ENCODE data around the gene HDGF.

Gene HDGF

DNA sequence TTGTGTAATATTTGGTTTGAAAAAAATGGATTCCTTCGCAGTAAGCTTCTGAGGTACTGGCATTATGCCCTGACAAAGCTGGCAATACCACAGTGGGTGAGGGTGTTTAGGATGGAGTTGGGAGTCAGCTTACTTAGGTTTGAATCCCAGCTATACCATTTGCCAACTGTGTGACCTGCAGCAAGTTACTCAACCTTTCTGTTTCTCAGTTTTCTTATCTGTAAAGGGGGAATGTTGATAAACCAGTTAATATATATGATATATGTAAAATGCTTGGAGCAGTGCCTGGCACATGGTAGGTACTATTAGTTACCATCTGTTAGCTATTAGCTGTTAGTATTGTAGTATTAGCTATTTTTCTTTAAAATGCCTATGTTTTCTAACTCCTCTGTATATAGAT lies 4.9 kb upstream of the HDGF start:
- no peak overlapping the region for H3K4me3 ChIP-seq (ENCODE audit: low read depth, low read length)
- TF ChIP-seq, protein P1, sequence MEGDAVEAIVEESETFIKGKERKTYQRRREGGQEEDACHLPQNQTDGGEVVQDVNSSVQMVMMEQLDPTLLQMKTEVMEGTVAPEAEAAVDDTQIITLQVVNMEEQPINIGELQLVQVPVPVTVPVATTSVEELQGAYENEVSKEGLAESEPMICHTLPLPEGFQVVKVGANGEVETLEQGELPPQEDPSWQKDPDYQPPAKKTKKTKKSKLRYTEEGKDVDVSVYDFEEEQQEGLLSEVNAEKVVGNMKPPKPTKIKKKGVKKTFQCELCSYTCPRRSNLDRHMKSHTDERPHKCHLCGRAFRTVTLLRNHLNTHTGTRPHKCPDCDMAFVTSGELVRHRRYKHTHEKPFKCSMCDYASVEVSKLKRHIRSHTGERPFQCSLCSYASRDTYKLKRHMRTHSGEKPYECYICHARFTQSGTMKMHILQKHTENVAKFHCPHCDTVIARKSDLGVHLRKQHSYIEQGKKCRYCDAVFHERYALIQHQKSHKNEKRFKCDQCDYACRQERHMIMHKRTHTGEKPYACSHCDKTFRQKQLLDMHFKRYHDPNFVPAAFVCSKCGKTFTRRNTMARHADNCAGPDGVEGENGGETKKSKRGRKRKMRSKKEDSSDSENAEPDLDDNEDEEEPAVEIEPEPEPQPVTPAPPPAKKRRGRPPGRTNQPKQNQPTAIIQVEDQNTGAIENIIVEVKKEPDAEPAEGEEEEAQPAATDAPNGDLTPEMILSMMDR (IDR thresholded peaks at IDR 0.05; ENCODE audit: control insufficient read depth, extremely low read depth, insufficient read depth) = no peak
- DNase-seq (ENCODE audit: low read depth) = no peak

GRCh38 chr1:156755527-156755950 lies 4.1 kb upstream of the HDGF start:
- H3K4me3 ChIP-seq (ENCODE audit: low read depth, low read length) = no peak overlapping the region
- TF ChIP-seq, protein P1 (IDR thresholded peaks at IDR 0.05; ENCODE audit: control insufficient read depth, extremely low read depth, insufficient read depth) = no peak
- DNase-seq (ENCODE audit: low read depth) = no peak

DNA sequence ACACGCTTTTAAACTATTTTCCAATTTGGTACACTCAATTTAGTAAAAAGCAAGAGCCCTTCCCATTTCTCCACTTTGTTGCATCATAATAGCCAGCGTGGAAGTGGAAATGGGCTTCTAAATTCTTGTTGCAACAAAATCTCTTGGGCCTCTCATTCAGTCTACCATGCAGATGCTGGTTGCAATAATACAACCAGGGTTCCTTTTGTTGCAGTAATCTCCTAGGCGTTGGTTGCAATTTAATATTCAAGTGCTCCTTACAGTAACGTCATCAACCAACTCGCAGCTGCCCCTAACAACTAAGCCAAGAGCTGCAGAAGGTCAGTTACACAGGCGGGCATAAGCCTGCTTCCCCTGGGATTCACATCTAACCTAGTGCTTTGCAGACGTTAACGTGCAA lies 2.7 kb upstream of the HDGF start:
- TF ChIP-seq, protein P1 (IDR thresholded peaks at IDR 0.05; ENCODE audit: control insufficient read depth, extremely low read depth, insufficient read depth) = no peak
- no peak overlapping the region for H3K4me3 ChIP-seq (ENCODE audit: low read depth, low read length)
- no peak for DNase-seq (ENCODE audit: low read depth)

GRCh38 chr1:156752843-156753482 lies 1.5 kb upstream of the HDGF start:
- no peak for DNase-seq (ENCODE audit: low read depth)
- TF ChIP-seq, protein P1 (IDR thresholded peaks at IDR 0.05; ENCODE audit: control insufficient read depth, extremely low read depth, insufficient read depth) = no peak
- peak overlapping the region; percentile 63 for H3K4me3 ChIP-seq (ENCODE audit: low read depth, low read length)

GRCh38 chr1:156751757-156752481 lies 444 bp upstream of the HDGF start:
- H3K4me3 ChIP-seq (ENCODE audit: low read depth, low read length) = peak overlapping the region; percentile 63
- DNase-seq (ENCODE audit: low read depth) = peak; percentile 88
- TF ChIP-seq, protein P1 (IDR thresholded peaks at IDR 0.05; ENCODE audit: control insufficient read depth, extremely low read depth, insufficient read depth) = no peak

GRCh38 chr1:156750711-156751450 lies 594 bp downstream of the HDGF start:
- H3K4me3 ChIP-seq (ENCODE audit: low read depth, low read length) = peak overlapping the region; percentile 63
- DNase-seq (ENCODE audit: low read depth) = no peak
- TF ChIP-seq, protein P1 (IDR thresholded peaks at IDR 0.05; ENCODE audit: control insufficient read depth, extremely low read depth, insufficient read depth) = no peak
